DND-41 (cell line): ENCODE results near the gene TMEM259.

Source experiments
- EZH2 ChIP-seq: IDR thresholded peaks from 3 replicates; pipeline ENCODE4 v1.6.1; 2012; ENCODE audit warnings: borderline replicate concordance, low read depth, mild to moderate bottlenecking, moderate library complexity, low read length, inconsistent platforms; ENCODE audit not compliant: severe bottlenecking
- TF ChIP-seq, protein P1 (sequence below): IDR thresholded peaks from 2 replicates; pipeline ENCODE4 v1.5.1; 2012; ENCODE audit warnings: borderline replicate concordance, low read length, moderate library complexity, mild to moderate bottlenecking; ENCODE audit not compliant: poor library complexity, severe bottlenecking; ENCODE audit errors: extremely low read depth

DNA sequence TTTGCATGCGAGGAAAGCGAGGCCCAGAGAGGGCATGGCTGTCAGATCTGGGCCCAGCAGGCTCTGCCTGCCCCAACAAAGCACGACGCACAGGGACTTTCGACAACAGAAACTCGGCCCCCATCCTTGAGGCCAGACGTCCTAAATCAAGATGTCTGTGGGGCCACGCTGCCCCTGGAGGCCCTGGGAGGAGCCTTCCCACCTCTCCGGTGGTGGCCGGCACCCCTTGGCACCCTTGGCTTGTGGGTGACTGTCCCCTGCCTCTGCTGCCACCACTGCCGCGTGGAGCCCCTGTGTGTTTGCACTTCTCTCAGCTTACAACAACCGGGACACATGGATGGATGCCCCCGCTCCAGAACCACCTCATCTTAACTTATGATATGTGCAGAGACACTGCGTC lies 32.4 kb downstream of the TMEM259 start:
- TF ChIP-seq, protein P1, sequence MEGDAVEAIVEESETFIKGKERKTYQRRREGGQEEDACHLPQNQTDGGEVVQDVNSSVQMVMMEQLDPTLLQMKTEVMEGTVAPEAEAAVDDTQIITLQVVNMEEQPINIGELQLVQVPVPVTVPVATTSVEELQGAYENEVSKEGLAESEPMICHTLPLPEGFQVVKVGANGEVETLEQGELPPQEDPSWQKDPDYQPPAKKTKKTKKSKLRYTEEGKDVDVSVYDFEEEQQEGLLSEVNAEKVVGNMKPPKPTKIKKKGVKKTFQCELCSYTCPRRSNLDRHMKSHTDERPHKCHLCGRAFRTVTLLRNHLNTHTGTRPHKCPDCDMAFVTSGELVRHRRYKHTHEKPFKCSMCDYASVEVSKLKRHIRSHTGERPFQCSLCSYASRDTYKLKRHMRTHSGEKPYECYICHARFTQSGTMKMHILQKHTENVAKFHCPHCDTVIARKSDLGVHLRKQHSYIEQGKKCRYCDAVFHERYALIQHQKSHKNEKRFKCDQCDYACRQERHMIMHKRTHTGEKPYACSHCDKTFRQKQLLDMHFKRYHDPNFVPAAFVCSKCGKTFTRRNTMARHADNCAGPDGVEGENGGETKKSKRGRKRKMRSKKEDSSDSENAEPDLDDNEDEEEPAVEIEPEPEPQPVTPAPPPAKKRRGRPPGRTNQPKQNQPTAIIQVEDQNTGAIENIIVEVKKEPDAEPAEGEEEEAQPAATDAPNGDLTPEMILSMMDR, result no peak
- TF ChIP-seq EZH2, result no peak
